HCT116 (cell line): ENCODE data around the gene GBP6. TPM values are rescaled to one million over a fixed set of nuclear protein-coding genes. Genes with fewer than 3 reads are reported as not detected.

Experiments used
- ATAC-seq: fragments of 200-7000 bp; cut with Tn5 transposase; 2 replicates; pipeline ENCODE4 v1.9.1; 2020; ENCODE audit warnings: mild to moderate bottlenecking, moderate library complexity
- BruUV-seq: library from RNA; stranded (reverse); fragments of 400-500 nt; replicated peaks from 2 replicates; lab custom pipeline; 2021; lab: Mats Ljungman, UMichigan
- CTCF ChIA-PET: fragments of 300-600 bp; sonication (Branson Sonifier 250); formaldehyde crosslinking; loops from one replicate; lab custom pipeline; 2021; ENCODE audit warnings: antibody characterized with exemption; lab: Charles Lee
- POLR2A ChIA-PET: fragments of 300-600, 350-600 bp; sonication (Branson Sonifier 250); formaldehyde crosslinking; loops from one replicate; lab custom pipeline; 2021; ENCODE audit warnings: antibody characterized with exemption; lab: Charles Lee
- RAD21 ChIA-PET, 2 experiments: fragments of 300-600 bp; sonication (Branson Sonifier 250); formaldehyde crosslinking; loops; one replicate each; lab custom pipeline; 2023; ENCODE audit warnings: low total read pairs in 2 of 2; ENCODE audit not compliant: uncharacterized antibody in 2 of 2, unreplicated experiment in 2 of 2, low non-redundant PET in 1 of 2; lab: Charles Lee
- DNase-seq: peaks from one replicate; pipeline ENCODE4 v3.0.0-alpha.2; 2010; ENCODE audit warnings: low read depth, low spot score
- H2AFZ ChIP-seq: fragments of 200-600 bp; shearing (Covaris generic), sonication (generic); 2 replicates; pipeline ENCODE4 v1.6.1; 2017; ENCODE audit warnings: low read depth, mixed run types, mixed read lengths, antibody characterized with exemption, low read length; ENCODE audit not compliant: poor library complexity, severe bottlenecking
- H3K27ac ChIP-seq: 2 replicates; pipeline ENCODE4 v1.5.1; 2012; ENCODE audit warnings: low read depth, low read length
- H3K27me3 ChIP-seq: fragments of 200-600 bp; sonication (generic); 2 replicates; pipeline ENCODE4 v1.6.1; 2016; ENCODE audit warnings: mixed run types, low read length, mixed read lengths; ENCODE audit not compliant: insufficient read depth
- H3K36me3 ChIP-seq, 2 experiments: fragments of 200-500 bp in 1 of 2; fragments of 200-600 bp in 1 of 2; sonication (Bioruptor generic) in 1 of 2; sonication (generic) in 1 of 2; 2 replicates each; pipeline versions ENCODE4 v1.5.1 to v1.6.1; 2014 to 2016; ENCODE audit warnings: low read length in 2 of 2, inconsistent platforms in 1 of 2, mixed read lengths in 1 of 2, mixed run types in 1 of 2; ENCODE audit not compliant: insufficient read depth in 2 of 2, control insufficient read depth in 1 of 2
- H3K4me1 ChIP-seq, 2 experiments: fragments of 200-600 bp in 1 of 2; sonication (generic) in 1 of 2; 2 replicates each; pipeline versions ENCODE4 v1.5.1 to v1.6.1; 2012 to 2017; ENCODE audit warnings: low read length in 2 of 2, inconsistent platforms in 1 of 2, mild to moderate bottlenecking in 1 of 2, mixed read lengths in 1 of 2, mixed run types in 1 of 2, moderate library complexity in 1 of 2; ENCODE audit not compliant: insufficient read depth in 2 of 2, control insufficient read depth in 1 of 2
- H3K4me2 ChIP-seq: fragments of 200-600 bp; sonication (generic); 2 replicates; pipeline ENCODE4 v1.6.1; 2017; ENCODE audit warnings: mixed run types, low read length, mixed read lengths
- H3K4me3 ChIP-seq, 2 experiments: fragments of 200-600 bp in 1 of 2; sonication (generic) in 1 of 2; replicated peaks in 1 of 2; 2 replicates each; pipeline ENCODE4 v1.5.1; 2011 to 2016; ENCODE audit warnings: low read length in 2 of 2, control low read depth in 1 of 2, low read depth in 1 of 2, mild to moderate bottlenecking in 1 of 2, mixed read lengths in 1 of 2, mixed run types in 1 of 2
- H3K79me2 ChIP-seq: fragments of 200-600 bp; sonication (generic); 2 replicates; pipeline ENCODE4 v1.6.1; 2017; ENCODE audit warnings: mild to moderate bottlenecking, mixed run types, low read length, moderate library complexity, mixed read lengths; ENCODE audit not compliant: insufficient read depth
- H3K9ac ChIP-seq: fragments of 200-600 bp; sonication (generic); 2 replicates; pipeline ENCODE4 v1.6.1; 2016; ENCODE audit warnings: low read length, mixed read lengths
- H3K9me2 ChIP-seq: fragments of 200-600 bp; sonication (generic), shearing (Covaris generic); 2 replicates; pipeline ENCODE4 v1.6.1; 2017; ENCODE audit warnings: mixed run types, mild to moderate bottlenecking, moderate library complexity; ENCODE audit not compliant: insufficient read depth
- H3K9me3 ChIP-seq, 2 experiments: fragments of 200-500 bp in 1 of 2; fragments of 200-600 bp in 1 of 2; sonication (Bioruptor generic) in 1 of 2; sonication (generic) in 1 of 2; 2 replicates each; pipeline ENCODE4 v1.6.1; 2014 to 2017; ENCODE audit warnings: low read length in 2 of 2, mixed read lengths in 2 of 2, inconsistent platforms in 1 of 2, low read depth in 1 of 2, mild to moderate bottlenecking in 1 of 2, mixed run types in 1 of 2, moderate library complexity in 1 of 2; ENCODE audit not compliant: control insufficient read depth in 1 of 2, insufficient read depth in 1 of 2
- H4K20me1 ChIP-seq: fragments of 200-600 bp; sonication (generic), shearing (Covaris generic); 2 replicates; pipeline ENCODE4 v1.6.1; 2017; ENCODE audit warnings: mixed run types, mild to moderate bottlenecking, moderate library complexity; ENCODE audit not compliant: insufficient read depth
- CBX3 ChIP-seq: IDR thresholded peaks from 2 replicates; pipeline ENCODE4 v1.6.1; 2012; ENCODE audit warnings: low read depth
- CEBPB ChIP-seq: IDR thresholded peaks from 2 replicates; pipeline ENCODE4 v1.6.1; 2012; ENCODE audit warnings: low read depth
- CTCF ChIP-seq, 3 experiments: fragments of 200-600 bp in 1 of 3; sonication (generic) in 1 of 3; IDR thresholded peaks in 2 of 3; conservative IDR thresholded peaks in 1 of 3; 2 replicates each; pipeline ENCODE4 v1.5.1; 2012 to 2017; ENCODE audit warnings: low read depth in 2 of 3, low read length in 2 of 3, antibody characterized with exemption in 1 of 3, borderline replicate concordance in 1 of 3, control low read depth in 1 of 3, mild to moderate bottlenecking in 1 of 3, mixed read lengths in 1 of 3, mixed run types in 1 of 3, moderate library complexity in 1 of 3; ENCODE audit not compliant: insufficient read depth in 1 of 3
- EGR1 ChIP-seq: IDR thresholded peaks from 2 replicates; pipeline ENCODE4 v1.6.1; 2012; ENCODE audit warnings: low read depth
- EZH2phosphoT487 ChIP-seq: fragments of 200-600 bp; IDR thresholded peaks from 2 replicates; pipeline ENCODE4 v1.6.1; 2018; ENCODE audit warnings: antibody characterized with exemption, borderline replicate concordance
- JUND ChIP-seq: IDR thresholded peaks from 2 replicates; pipeline ENCODE4 v1.6.1; 2012
- POLR2A ChIP-seq: IDR thresholded peaks from 2 replicates; pipeline ENCODE4 v1.7.0; 2011; ENCODE audit warnings: borderline replicate concordance; ENCODE audit not compliant: insufficient read depth, insufficient read length; ENCODE audit errors: extremely low read depth
- POLR2AphosphoS5 ChIP-seq: IDR thresholded peaks from 2 replicates; pipeline ENCODE4 v1.6.1; 2011; ENCODE audit warnings: mild to moderate bottlenecking, low read depth, low read length, moderate library complexity
- RAD21 ChIP-seq: IDR thresholded peaks from 2 replicates; pipeline ENCODE4 v1.6.1; 2012; ENCODE audit warnings: low read depth, mild to moderate bottlenecking
- SP1 ChIP-seq: IDR thresholded peaks from 2 replicates; pipeline ENCODE4 v1.6.1; 2012; ENCODE audit warnings: low read depth
- SRF ChIP-seq: IDR thresholded peaks from 2 replicates; pipeline ENCODE4 v1.6.1; 2012; ENCODE audit warnings: low read depth
- YY1 ChIP-seq: IDR thresholded peaks from 2 replicates; pipeline ENCODE4 v1.6.1; 2011; ENCODE audit warnings: low read length, low read depth, moderate library complexity, mild to moderate bottlenecking; ENCODE audit not compliant: insufficient replicate concordance; ENCODE audit errors: extremely low read depth
- ZNF274 ChIP-seq: fragments of 200-500 bp; sonication (Bioruptor generic); IDR thresholded peaks from 2 replicates; pipeline ENCODE4 v1.6.1; 2014; ENCODE audit warnings: mild to moderate bottlenecking, low read depth, low read length, inconsistent platforms
- intact Hi-C: fragments of 100-400 bp; cut with micrococcal nuclease; formaldehyde crosslinking; loops from 2 replicates; pipeline ENCODE4 v1.10.0; 2022
- total RNA-seq: library from RNA; stranded (reverse); gene quantifications from one replicate; pipeline ENCODE4 v1.2.1, GENCODE V29; 2021; ENCODE audit not compliant: unreplicated experiment

GBP6 gene
- total RNA-seq, 1 experiment from 2014 or later = not detected

- no peaks in the 10 kb centered on the region for H3K36me3 ChIP-seq
- no peaks in the 10 kb centered on the region for H3K79me2 ChIP-seq
- H3K9me3 ChIP-seq = no peaks in the 10 kb centered on the region
- no peaks in the 10 kb centered on the region for H4K20me1 ChIP-seq
- ChIA-PET RAD21 (no interaction called here), POLR2A (no interaction called here), CTCF (no interaction called here)
- intact Hi-C loops = no loop called here
- BruUV-seq = no TSS peak
- no peak overlapping the region for H3K9ac ChIP-seq
- TF ChIP-seq POLR2AphosphoS5 (no peak), SRF (no peak), CBX3 (no peak), JUND (no peak), EZH2phosphoT487 (no peak), CTCF (IDR thresholded peaks at IDR 0.05 in 2 of 3, conservative IDR thresholded peaks at IDR 0.05 in 1 of 3; ENCODE audit: borderline replicate concordance in 1 of 3, insufficient read depth in 1 of 3, low read depth in 2 of 3, low read length in 2 of 3) (no peak), SP1 (no peak), EGR1 (no peak), CEBPB (no peak), ZNF274 (no peak), POLR2A (no peak), RAD21 (no peak), YY1 (no peak)
- no peaks in the 10 kb centered on the region for H3K4me1 ChIP-seq
- H2AFZ ChIP-seq = no peak overlapping the region
- H3K4me3 ChIP-seq = no peak overlapping the region
- H3K4me2 ChIP-seq = no peak overlapping the region
- DNase-seq (no peak), ATAC-seq (no peak)
- H3K9me2 ChIP-seq = no peaks in the 10 kb centered on the region
- no peak overlapping the region for H3K27ac ChIP-seq
- no peaks in the 10 kb centered on the region for H3K27me3 ChIP-seq
Observed at GRCh38 chr1:89367221-89367620, 3.4 kb downstream of the GBP6 start.
